Type B pancreatic cell (in vitro differentiated cells): ENCODE measurements around the gene MAT2A. TPM values are rescaled to one million over a fixed set of nuclear protein-coding genes. Genes with fewer than 3 reads are reported as not detected.
A peak's percentile ranks its signal among the peaks of the same experiment; 100 is the strongest.

ENCODE experiments used
- DNase-seq: peaks from one replicate; pipeline ENCODE4 v3.0.0; 2021; ENCODE audit warnings: mixed read lengths; ENCODE audit not compliant: unreplicated experiment; ENCODE audit errors: extremely low spot score
- H3K27ac Mint-ChIP-seq: 2 replicates; pipeline ENCODE4 v1.8.0; 2021; ENCODE audit warnings: mild to moderate bottlenecking, mixed read lengths
- H3K27me3 Mint-ChIP-seq: 2 replicates; pipeline ENCODE4 v1.8.0; 2021; ENCODE audit warnings: mixed read lengths
- H3K36me3 Mint-ChIP-seq: 2 replicates; pipeline ENCODE4 v1.8.0; 2021; ENCODE audit warnings: mixed read lengths
- H3K4me1 Mint-ChIP-seq: one replicate; pipeline ENCODE4 v1.8.0; 2021; ENCODE audit warnings: mixed read lengths; ENCODE audit not compliant: unreplicated experiment
- H3K4me3 Mint-ChIP-seq: 2 replicates; pipeline ENCODE4 v1.8.0; 2021; ENCODE audit warnings: mild to moderate bottlenecking, mixed read lengths
- H3K9me3 Mint-ChIP-seq: 2 replicates; pipeline ENCODE4 v1.8.0; 2021; ENCODE audit warnings: mixed read lengths
- total RNA-seq: library from RNA; stranded (reverse); gene quantifications from 2 replicates; pipeline ENCODE4 v1.2.1, GENCODE V29; 2021; ENCODE audit warnings: low replicate concordance
- TF ChIP-seq, protein P1 (sequence below): fragments of 200-600 bp; sonication (generic); conservative IDR thresholded peaks from 2 replicates; pipeline ENCODE4 v1.5.0; 2021; ENCODE audit warnings: antibody characterized with exemption, mild to moderate bottlenecking

Gene MAT2A
- total RNA-seq, 1 donor from 2014 or later, result 403 TPM

DNA sequence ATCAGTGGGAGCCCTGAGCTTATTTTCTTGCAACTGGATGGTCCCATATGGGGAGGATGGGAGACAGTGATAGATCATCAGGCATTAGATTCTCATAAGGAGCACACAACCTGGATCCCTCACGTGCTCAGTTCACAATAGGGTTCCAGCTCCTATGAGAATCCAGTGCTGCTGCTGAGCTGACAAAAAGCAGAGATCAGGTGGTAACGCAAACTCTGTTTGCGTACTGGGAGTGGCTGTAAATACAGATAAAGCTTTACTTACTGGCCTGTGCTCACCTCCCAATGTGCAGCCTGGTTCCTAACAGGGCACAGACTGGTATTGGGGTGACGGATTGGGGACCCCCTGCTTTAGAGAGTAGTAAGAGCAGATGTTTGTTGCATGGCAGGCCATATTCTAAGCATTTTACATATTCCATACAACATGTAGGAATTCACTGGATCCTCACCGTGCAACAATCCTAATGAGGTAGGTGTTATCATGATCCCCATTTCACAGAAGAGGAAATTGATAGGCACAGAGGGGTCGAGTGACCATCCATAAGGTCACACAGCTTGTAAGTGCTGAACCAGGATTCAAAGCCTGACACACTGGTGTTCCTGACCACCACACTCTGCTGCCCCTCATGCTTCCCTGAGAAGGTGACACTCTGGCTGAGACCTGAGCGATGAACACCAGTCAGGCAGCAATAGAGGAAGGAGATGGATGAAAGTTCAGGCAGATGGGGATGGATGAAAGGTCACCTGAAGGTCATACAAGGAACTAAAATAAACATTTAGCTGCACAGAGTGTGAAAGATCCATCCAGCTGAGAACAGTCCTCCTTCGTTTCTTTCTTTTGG is 15.7 kb upstream of the MAT2A start:
- Mint-ChIP-seq H3K4me1 (peaks cover 36% of the 10 kb centered on the region), H3K27me3 (no peaks in the 10 kb centered on the region)

DNA sequence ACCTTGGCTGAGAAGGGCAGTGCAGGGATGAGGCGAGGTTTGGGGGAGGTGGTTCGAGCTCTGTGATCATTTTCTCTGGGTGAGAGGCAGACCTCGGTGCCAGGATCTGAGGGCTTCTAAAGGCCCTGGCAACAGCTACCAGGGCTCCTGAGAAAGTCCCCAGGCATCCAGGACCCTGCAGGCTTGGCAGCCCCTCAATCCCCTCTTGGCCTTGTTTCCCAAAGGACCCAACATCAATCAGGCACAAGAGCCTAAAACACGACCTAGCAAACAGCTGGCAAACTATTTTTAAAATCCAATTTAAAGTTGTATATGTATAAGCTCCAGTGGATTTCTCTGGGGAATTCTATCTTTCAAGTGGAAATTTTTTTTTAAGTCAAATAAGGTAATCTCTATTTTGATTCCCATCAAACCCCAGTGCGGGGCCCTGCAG is 15.0 kb upstream of the MAT2A start:
- H3K27me3 Mint-ChIP-seq, result no peaks in the 10 kb centered on the region
- H3K4me1 Mint-ChIP-seq, result peaks cover 36% of the 10 kb centered on the region
- H3K9me3 Mint-ChIP-seq, result no peaks in the 10 kb centered on the region
- TF ChIP-seq, protein P1, sequence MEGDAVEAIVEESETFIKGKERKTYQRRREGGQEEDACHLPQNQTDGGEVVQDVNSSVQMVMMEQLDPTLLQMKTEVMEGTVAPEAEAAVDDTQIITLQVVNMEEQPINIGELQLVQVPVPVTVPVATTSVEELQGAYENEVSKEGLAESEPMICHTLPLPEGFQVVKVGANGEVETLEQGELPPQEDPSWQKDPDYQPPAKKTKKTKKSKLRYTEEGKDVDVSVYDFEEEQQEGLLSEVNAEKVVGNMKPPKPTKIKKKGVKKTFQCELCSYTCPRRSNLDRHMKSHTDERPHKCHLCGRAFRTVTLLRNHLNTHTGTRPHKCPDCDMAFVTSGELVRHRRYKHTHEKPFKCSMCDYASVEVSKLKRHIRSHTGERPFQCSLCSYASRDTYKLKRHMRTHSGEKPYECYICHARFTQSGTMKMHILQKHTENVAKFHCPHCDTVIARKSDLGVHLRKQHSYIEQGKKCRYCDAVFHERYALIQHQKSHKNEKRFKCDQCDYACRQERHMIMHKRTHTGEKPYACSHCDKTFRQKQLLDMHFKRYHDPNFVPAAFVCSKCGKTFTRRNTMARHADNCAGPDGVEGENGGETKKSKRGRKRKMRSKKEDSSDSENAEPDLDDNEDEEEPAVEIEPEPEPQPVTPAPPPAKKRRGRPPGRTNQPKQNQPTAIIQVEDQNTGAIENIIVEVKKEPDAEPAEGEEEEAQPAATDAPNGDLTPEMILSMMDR, result no peak
- no peaks in the 10 kb centered on the region for H3K36me3 Mint-ChIP-seq
- H3K27ac Mint-ChIP-seq, result peak overlapping the region; percentile 73
- H3K4me3 Mint-ChIP-seq, result peak overlapping the region; percentile 22
- no peak for DNase-seq

More for the DNA sequence above, 15.7 kb upstream of the MAT2A start:
- Mint-ChIP-seq H3K36me3 (no peaks in the 10 kb centered on the region), H3K4me3 (no peak overlapping the region), H3K9me3 (no peaks in the 10 kb centered on the region), H3K27ac (peak overlapping the region; percentile 68)
- TF ChIP-seq, protein P1, result no peak
- DNase-seq, result no peak

DNA sequence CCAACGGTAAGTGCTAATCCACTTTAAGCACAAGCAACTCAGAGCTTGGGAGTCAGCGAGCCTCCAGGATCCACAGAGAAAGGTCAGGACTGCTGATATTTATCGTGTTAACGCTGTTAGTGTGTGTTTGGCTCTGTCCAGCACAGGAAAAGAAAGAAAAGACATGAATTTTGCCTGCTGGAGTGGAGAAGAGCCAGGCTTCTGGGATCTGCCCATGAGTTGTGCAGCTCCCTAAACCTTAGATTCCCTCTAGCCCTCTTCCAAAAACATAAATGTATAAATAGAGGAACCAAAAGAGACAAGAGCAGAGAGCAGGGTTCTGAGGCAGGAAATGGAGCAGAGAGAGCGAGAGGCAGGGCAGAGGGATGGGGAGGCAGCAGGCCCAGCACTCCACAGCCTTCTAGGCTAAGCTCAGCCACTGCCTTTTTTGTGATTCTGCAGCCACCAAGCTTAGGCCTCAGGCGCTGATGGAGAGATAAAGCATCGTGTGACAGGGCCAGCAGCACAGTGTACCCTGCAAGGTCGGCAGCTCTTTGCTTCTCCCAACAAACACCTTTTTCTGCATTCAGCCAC is 14.5 kb upstream of the MAT2A start:
- Mint-ChIP-seq H3K27ac (peak overlapping the region; percentile 73), H3K36me3 (no peaks in the 10 kb centered on the region), H3K27me3 (no peaks in the 10 kb centered on the region), H3K9me3 (no peaks in the 10 kb centered on the region), H3K4me1 (peaks cover 36% of the 10 kb centered on the region), H3K4me3 (peak overlapping the region; percentile 22)
- TF ChIP-seq, protein P1, result no peak
- DNase-seq, result no peak

DNA sequence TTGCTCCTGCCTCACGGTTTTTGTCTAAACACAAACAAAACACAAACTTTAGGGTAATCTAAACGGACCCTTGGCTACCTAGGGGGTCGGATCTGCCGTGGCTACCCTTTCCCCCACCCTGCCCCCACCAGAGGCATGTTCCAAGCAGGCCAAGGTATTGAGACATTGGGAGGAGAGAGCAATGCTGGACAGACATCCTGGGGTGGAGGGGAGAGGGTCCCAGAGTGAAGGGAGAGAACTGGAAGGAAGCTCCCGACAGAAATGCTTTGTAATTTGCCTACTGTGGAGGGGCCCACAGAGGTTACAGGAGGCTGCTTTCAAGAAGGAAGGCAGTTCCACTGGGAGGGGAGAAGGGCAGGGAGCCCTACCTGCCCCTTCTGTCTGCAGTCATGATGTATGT is 13.9 kb upstream of the MAT2A start:
- Mint-ChIP-seq H3K9me3 (no peaks in the 10 kb centered on the region), H3K4me1 (peaks cover 36% of the 10 kb centered on the region), H3K4me3 (peak overlapping the region; percentile 22), H3K36me3 (no peaks in the 10 kb centered on the region), H3K27me3 (no peaks in the 10 kb centered on the region), H3K27ac (peak overlapping the region; percentile 73)
- DNase-seq, result no peak
- TF ChIP-seq, protein P1, result no peak

DNA sequence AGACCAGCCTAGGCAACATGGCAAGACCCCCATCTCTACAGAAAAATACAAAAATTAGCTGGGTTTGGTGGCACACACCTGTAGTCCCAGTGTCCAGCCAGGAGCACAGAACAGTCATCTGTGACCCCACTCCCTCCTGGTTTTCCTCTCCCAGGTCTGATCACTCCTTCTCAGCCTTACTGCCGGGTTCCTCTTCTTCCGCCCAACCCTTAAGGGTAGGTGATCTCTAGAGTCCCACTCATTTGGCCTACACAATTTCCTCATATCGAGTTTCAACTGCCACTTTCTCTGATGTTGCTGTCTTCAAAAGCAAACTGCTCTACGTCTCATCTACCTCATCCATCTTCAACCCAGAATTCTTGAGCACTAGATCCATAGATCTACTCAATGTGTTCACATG is 13.4 kb upstream of the MAT2A start:
- TF ChIP-seq, protein P1, result no peak
- H3K27me3 Mint-ChIP-seq, result no peaks in the 10 kb centered on the region
- no peak overlapping the region for H3K27ac Mint-ChIP-seq
- no peak overlapping the region for H3K4me3 Mint-ChIP-seq
- peaks cover 36% of the 10 kb centered on the region for H3K4me1 Mint-ChIP-seq
- no peak for DNase-seq
- H3K9me3 Mint-ChIP-seq, result no peaks in the 10 kb centered on the region
- H3K36me3 Mint-ChIP-seq, result no peaks in the 10 kb centered on the region
